GM12872 (cell line): ENCODE measurements around the gene PLAU.

Experiments used
- CTCF ChIP-seq: IDR thresholded peaks from 3 replicates; pipeline ENCODE4 v1.5.1; 2011; ENCODE audit warnings: low read depth, mild to moderate bottlenecking, low read length, moderate library complexity; ENCODE audit not compliant: insufficient read depth

The PLAU gene

GRCh38 chr10:73905256-73906020 lies 5.5 kb upstream of the PLAU start:
- TF ChIP-seq CTCF, result no peak

DNA sequence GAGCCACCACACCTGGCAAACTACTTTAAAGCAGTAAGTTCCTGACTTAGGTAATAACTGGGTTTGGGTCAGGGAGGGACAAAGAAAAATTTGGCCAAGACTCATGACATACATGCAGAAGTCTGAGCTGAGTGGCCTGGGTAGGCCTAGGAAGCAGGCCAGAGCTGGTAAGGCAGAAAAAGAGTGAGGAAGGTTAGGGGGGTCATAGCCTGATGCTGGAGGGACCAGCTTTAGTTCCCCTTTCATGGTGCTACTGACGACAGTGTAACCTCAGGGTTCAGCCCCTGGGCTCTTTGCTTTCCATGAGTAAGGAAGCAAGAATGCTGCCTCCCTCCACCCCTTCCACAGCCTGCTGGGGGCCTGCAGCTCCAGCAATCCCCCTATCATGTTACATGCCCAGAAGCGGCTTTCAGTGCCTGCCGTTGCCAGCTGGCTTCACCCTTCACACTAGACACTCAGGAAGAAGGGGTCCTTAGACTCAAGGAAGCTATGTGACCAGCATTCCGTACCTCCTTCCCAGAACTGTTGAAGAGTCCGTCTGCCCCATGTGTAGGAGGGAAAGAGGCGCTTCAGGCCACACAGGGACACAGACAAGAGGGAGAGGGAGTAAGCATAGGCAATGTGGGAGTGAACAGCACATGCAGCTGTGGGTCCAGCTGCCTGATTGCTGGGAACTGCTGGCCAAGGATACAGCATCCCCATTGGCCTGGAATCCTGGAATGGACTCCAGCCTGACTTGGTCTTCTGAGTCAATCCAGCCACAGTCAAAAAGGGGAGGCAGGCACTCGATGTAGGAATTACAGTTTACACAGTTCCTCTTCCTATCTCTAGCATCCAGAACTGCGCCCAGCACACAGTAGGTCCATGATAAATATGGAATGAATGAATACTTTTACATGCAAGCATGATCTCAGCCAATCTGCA lies 4.1 kb upstream of the PLAU start:
- TF ChIP-seq CTCF, result no peak

- no peak for TF ChIP-seq CTCF
Measured at GRCh38 chr10:73907841-73908517, 3.0 kb upstream of the PLAU start.

DNA sequence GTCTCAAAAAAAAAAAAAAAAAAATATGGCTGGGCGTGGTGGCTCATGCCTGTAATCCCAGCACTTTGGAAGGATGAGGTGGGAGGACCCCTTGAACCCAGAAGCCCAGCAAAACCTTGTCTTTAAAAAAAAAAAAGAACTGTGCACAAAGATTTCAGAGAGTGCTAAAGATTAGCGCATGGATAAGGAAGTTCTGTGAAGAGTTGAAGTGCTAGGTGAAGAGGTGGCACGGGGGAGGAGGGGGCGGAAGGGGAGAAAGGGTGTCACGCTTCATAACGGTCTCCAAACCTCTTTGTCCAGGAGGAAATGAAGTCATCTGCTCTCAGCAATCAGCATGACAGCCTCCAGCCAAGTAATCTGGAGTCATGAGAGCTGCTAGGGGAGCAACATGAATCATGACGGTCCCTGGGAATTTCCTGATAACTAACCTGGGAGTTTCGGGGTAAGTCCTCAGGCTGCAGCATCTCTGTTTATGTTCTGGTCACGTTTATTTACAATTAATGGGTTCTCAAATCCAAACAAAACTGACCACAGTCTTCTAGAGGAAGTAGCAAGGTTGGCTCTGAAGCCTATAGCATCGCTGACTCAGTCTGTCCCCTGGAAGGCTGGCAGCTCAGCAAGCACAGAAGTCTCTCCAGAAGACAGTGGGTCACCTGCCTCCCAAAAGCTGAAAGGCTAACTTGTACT lies 1.9 kb upstream of the PLAU start:
- TF ChIP-seq CTCF, result no peak

DNA sequence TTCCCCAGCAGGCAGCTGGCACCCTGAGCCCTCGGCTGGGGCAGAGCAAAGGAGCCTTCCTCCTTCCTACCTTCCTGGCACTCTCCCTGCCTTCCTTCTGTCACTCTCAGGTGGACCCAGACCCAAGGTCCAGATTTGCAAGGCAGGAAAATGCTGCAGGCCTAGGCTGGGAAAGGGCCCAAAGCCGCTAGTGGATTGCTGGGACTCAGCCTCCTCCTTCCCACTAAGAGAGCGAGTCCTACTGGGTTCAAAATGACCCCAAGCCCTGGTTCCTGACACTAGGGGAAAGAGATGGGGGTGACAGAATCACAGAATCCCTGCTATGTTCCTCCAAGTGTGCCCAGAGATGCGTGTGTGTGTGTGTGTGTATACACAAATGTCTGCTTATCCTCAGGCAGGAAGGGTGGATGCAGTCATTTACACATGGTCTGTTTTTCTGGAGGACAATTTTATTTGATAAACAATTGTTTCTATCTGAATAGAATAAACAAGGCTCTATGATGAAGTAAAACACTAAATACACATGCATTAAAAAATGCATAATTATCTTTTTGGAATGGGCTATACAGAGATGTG lies 1.3 kb upstream of the PLAU start:
- TF ChIP-seq CTCF, result no peak

DNA sequence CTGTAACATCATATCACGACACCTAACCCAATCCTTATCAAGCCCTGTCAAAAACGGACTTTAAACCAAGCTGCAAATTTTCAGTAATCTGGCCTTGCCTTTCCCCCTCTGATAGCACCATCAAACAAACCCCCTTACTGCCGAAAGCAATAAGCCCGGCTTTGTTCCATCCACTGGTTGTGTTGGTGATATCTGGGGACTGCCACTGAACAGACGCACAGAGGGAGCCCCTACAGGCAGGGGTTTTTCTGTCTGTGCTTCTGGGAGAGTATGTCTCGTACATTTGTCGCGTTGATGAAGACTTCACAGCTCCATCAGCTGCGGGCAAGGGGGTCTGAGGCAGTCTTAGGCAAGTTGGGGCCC lies 550 bp upstream of the PLAU start:
- TF ChIP-seq CTCF, result no peak
